AG09309 (cell line): Measurements from ENCODE around the gene TUFM.

Source experiments
- DNase-seq: peaks from one replicate; pipeline ENCODE4 v3.0.0-alpha.2; 2010; ENCODE audit warnings: low read depth
- H3K4me3 ChIP-seq: 2 replicates; pipeline ENCODE4 v1.5.1; 2011; ENCODE audit warnings: mild to moderate bottlenecking, low read depth, low read length, moderate library complexity; ENCODE audit not compliant: control insufficient read depth
- CTCF ChIP-seq: IDR thresholded peaks from 2 replicates; pipeline ENCODE4 v1.5.1; 2011; ENCODE audit warnings: mild to moderate bottlenecking, low read depth, low read length, inconsistent platforms; ENCODE audit not compliant: insufficient read depth, control insufficient read depth; ENCODE audit errors: missing control alignments

Gene TUFM

DNA sequence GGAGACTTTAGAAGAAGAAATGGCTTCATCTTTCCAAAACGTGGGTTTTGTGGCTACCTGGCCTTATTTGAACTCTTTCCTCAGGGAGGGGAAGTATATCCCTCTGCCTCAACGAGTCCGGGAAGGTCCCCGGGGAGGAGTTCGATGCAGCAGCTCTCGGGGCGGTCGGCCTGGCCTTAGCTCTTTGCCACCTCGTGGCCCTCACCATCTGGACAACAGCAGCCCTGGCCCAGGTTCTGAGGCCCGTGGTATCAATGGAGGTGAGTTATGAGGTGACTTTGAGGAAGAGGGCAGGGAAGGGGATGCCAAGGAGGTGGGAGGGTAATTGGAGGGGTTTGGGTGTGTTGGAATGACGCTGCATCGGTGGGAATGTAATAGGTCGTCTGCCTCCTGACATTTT, 15.6 kb downstream of the TUFM start:
- TF ChIP-seq CTCF: no peak
- H3K4me3 ChIP-seq: no peak overlapping the region
- no peak for DNase-seq

GRCh38 chr16:28829747-28830146, 16.4 kb downstream of the TUFM start:
- H3K4me3 ChIP-seq: no peak overlapping the region
- DNase-seq: no peak

DNA sequence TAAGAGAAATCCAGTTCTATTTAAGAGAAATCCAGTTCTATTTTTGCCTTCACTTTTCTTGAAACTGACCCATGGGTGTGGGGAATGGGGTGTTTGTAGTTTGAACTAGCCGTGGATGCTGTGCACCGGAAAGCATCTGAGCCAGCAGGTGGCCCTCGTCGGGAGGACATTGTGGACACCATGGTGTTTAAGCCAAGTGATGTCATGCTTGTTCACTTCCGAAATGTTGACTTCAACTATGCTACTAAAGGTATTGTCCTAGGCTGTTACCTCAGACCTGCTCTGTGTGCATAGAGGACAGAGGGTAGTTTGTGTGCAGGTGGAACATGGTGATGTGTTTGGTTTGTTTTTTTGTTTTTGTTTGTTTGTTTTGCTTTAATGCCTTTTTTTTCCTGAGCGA, 20.0 kb downstream of the TUFM start:
- H3K4me3 ChIP-seq: peak overlapping the region; percentile 7; the same call in 1 of the 2 replicates
- no peak for DNase-seq
- no peak for TF ChIP-seq CTCF

More at GRCh38 chr16:28829747-28830146, 16.4 kb downstream of the TUFM start:
- no peak for TF ChIP-seq CTCF

- DNase-seq: no peak
- TF ChIP-seq CTCF: no peak
- H3K4me3 ChIP-seq: peak overlapping the region; percentile 71
Observed at GRCh38 chr16:28824717-28824973, 21.5 kb downstream of the TUFM start.

- DNase-seq: peak; percentile 92
Observed at GRCh38 chr16:28823873-28824716, 22.1 kb downstream of the TUFM start.

DNA sequence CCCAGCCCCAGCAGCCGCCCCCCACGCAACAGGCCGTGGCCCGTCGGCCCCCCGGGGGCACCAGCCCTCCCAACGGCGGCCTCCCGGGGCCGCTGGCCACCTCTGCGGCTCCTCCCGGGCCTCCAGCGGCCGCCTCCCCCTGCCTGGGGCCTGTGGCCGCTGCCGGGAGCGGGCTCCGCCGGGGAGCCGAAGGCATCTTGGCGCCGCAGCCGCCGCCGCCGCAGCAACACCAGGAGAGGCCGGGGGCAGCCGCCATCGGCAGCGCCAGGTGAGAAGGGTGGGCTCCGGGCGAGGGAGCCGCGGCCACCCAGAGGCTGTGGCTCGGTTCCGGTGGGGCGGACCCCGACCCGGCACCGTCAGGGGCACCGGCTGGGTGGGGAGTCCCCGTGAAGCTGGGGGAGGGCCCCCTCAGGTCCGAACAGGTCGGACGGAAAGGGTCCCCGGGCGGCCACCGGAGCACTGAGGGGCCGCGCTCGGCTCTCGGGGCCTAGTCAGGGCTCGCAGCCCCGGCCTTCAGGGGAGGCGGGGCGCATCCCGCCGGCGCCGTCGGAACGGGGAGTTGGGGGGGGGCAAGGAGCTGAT, 22.8 kb downstream of the TUFM start:
- no peak for DNase-seq
- TF ChIP-seq CTCF: no peak
- peak overlapping the region; percentile 71 for H3K4me3 ChIP-seq

More at GRCh38 chr16:28823873-28824716, 22.1 kb downstream of the TUFM start:
- H3K4me3 ChIP-seq: peak overlapping the region; percentile 71
- TF ChIP-seq CTCF: peak; percentile 18
